ENCODE results near the gene PPFIBP2.

DNA sequence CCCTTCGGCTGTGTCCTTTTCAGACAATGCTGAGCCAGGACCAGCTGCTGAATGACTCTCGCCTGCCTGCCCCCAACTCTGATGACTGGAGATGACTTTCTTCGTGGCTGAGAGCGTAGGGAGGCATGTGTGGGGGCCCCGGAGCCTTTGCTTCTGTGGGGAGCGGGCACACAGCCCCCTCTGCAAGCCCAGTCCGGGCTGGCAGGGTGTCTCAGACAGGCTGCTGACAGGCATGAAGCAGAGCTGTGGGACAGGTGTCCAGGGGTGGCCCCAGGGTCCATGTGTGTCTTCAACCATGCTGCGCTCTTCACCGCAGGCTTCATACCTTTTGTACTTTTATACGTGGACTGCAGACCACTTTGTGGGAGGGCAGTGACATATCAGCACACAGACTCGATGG lies 142.9 kb downstream of the PPFIBP2 start:
- TF ChIP-seq POLR2A (IDR thresholded peaks at IDR 0.05), result no peak
- no peak for TF ChIP-seq CTCF (IDR thresholded peaks at IDR 0.05)

Measured in adrenal gland (tissue), 5 donors.